ENCODE results near the gene FOXA2.

GRCh38 chr20:22566876-22567658 is 17.3 kb downstream of the FOXA2 start:
- TF ChIP-seq POLR2A (IDR thresholded peaks at IDR 0.05; ENCODE audit: low read depth, low read length) (no peak), EZH2 (IDR thresholded peaks at IDR 0.05; ENCODE audit: borderline replicate concordance, low read depth, low read length, severe bottlenecking) (no peak), JUN (IDR thresholded peaks at IDR 0.05; ENCODE audit: borderline replicate concordance, insufficient read depth, insufficient read length, low read depth) (no peak), FOS (IDR thresholded peaks at IDR 0.05; ENCODE audit: borderline replicate concordance, insufficient read depth, low read length) (no peak)
- TF ChIP-seq, protein P1, sequence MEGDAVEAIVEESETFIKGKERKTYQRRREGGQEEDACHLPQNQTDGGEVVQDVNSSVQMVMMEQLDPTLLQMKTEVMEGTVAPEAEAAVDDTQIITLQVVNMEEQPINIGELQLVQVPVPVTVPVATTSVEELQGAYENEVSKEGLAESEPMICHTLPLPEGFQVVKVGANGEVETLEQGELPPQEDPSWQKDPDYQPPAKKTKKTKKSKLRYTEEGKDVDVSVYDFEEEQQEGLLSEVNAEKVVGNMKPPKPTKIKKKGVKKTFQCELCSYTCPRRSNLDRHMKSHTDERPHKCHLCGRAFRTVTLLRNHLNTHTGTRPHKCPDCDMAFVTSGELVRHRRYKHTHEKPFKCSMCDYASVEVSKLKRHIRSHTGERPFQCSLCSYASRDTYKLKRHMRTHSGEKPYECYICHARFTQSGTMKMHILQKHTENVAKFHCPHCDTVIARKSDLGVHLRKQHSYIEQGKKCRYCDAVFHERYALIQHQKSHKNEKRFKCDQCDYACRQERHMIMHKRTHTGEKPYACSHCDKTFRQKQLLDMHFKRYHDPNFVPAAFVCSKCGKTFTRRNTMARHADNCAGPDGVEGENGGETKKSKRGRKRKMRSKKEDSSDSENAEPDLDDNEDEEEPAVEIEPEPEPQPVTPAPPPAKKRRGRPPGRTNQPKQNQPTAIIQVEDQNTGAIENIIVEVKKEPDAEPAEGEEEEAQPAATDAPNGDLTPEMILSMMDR (IDR thresholded peaks at IDR 0.05; ENCODE audit: extremely low read depth in 1 of 2, insufficient read depth in 1 of 2, low read depth in 1 of 2, low read length in 2 of 2) = no peak
